Left kidney (tissue), 2 donors: ENCODE data around the gene DOLK. TPM values are rescaled to one million over a fixed set of nuclear protein-coding genes. Genes with fewer than 3 reads are reported as not detected.

Experiments used
- DNase-seq: peaks from one replicate; pipeline ENCODE4 v3.0.0-alpha.2; 2013
- polyA plus RNA-seq: library from polyadenylated mRNA; unstranded; fragments of 120-200 nt; gene quantifications from one replicate; pipeline ENCODE4 v1.2.1, GENCODE V29; 2013; ENCODE audit not compliant: insufficient read length

DOLK gene
- polyA plus RNA-seq, 1 donor: 14.4 TPM

DNA sequence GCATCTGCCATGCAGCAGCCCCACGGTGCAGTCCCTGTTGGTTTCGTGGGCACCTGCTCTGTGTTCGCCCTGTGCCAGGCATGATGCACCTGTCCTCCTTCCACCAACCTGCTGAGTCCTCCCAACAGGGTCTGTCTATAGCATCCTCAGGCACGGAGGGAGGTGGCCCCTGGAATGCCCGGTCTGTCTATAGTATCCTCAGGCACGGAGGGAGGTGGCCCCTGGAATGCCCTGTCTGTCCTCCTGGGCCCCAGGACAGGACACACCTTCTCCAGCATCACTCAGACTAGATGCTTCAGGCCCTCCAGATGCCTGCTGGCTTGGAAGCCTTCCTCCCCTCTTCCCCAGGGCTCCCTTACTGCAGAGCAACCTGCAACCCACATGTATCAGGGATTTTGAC is 36.5 kb downstream of the DOLK start:
- DNase-seq: no peak

DNA sequence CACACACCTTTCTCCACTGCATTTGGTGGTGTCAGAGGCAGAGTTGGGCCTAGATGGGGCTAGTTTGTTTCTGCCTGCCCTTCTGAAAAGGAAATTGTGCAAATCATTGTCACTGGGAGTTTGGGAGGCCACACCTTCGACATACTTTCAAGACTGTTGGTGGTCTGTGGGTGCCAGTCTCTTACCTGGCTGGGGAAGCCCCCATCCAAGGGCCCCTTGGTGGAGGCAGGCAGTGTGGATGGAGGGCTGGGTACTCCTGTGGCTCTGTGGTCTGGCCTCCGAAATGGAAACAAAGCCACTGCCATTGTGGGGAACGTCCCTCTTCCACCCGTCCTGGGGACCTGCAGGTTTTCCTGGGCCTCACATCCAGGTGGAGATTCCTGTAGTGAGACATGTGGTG is 37.5 kb downstream of the DOLK start:
- DNase-seq: no peak

DNA sequence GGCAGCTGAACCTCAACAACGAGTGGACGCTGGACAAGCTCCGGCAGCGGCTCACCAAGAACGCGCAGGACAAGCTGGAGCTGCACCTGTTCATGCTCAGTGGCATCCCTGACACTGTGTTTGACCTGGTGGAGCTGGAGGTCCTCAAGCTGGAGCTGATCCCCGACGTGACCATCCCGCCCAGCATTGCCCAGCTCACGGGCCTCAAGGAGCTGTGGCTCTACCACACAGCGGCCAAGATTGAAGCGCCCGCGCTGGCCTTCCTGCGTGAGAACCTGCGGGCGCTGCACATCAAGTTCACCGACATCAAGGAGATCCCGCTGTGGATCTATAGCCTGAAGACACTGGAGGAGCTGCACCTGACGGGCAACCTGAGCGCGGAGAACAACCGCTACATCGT is 39.0 kb downstream of the DOLK start:
- no peak for DNase-seq

DNA sequence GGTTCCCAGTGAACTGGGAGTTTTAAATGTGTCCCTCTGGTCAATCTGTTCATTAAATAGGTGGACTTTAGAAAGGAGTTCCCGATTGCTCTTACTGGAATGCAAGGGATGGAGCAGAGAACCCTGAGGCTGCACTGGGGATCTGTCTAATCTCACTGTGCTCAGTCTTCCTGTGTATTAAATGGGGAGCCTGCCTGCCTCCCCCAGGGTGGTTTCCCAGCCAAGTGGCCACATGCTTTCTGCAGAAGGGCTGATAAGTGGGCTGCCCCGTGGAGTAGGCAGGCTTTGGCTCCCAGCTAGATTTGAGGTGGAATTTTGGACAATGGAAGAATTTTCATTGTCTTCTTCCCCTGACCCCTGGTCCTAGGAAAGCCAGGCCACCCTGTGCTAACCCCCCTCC is 40.7 kb downstream of the DOLK start:
- no peak for DNase-seq

DNA sequence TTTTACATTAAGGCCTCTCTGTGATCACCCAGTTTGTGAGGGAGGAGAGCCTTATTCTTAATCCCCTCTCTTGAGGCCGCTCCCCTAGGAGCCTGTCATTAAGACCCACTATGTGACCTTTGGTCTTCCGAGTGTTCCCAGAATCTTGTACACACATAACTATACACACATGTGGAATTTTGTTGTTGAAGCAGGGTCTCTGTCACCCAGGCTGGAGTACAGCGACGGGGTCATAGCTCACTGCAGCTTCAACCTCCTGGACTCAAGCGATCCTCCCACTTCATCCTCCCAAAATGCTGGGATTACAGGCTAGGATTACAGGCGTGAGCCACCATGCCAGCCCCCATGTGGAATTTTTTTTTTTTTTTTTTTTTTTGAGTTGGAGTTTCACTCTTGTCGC is 41.4 kb downstream of the DOLK start:
- DNase-seq: no peak

DNA sequence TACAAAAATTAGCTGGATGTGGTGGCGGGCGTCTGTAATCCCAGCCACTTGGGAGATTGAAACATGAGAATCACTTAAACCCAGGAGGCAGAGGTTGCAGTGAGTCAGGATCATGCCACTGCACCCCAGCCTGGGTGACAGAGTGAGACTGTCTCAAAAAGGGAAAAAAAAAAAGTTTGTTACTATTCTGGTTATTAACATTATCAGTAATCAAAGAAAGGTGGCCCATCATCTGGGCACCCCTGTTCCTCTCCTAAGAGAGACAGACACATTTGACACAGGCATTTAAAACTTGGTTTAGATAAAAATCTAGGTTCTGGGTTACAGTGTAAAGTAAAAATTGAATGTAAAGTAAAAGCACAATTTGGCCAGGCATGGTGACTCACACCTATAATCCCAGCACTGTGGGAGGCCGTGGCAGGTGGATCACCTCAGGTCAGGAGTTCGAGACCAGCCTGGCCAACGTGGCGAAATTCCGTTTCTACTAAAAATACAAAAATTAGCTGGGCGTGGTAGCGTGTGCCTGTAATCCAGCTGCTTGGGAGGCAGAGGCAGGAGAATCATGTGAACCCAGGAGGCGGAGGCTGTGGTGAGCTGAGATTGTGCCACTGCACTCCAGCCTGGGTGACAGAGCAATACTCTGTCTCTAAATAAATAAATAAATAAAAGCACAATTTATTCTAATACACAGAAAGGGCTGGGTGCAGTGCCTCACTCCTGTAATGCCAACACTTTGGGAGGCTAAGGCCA is 43.4 kb downstream of the DOLK start:
- no peak for DNase-seq

DNA sequence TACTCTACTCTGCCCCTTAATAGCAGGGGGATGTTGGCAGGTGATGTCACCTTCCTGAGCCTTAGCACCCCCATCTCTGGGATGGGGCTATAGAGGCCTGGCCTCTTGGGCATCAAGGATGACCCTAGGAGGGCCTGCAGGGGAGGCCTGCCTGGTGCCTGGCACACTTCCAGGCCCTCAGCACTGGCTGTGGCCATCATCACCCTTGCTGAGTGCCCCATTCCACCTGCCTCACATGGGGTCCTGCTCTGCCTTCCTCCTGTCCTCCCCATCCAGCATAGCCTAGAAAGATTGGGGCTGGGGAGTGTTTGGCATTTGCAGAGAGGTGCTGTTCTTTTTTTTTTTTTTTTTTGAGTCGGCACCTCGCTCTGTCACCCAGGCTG is 44.3 kb downstream of the DOLK start:
- no peak for DNase-seq

DNA sequence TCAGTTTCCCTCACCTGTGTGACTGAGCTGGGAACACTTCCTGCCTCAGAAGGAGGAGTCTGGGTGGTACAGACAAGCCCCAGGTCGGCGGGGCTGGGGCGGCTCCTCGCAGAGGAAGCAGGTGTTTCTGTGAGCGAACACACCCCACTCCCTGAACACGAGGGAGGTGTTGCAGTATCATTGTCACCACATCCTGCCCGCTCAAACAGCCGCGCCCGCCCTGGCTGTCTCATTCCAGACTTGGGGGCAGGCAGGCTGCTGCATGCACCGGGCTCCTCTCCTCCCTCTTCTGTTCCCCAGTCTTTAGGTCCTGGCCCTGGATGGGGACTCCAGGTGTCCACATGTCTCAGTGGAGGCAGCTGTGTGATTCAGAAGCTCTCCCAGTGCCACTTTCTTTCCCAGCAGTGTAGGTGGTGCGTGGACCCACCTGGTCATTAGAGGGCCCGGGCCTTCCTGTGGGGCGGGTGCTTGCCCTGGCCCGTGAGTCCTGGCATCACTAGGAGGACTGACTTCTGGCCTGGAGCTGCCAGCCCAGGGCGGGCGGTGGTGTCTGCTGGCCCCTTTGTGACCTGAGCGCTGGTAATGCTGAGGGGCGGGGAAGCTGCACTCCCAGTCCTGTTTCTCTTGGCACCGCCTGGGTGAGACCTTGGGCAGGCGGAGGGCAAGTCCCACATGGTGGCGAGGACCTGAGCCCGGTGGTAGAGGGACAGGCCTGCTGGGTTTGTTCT is 44.9 kb downstream of the DOLK start:
- DNase-seq: no peak

DNA sequence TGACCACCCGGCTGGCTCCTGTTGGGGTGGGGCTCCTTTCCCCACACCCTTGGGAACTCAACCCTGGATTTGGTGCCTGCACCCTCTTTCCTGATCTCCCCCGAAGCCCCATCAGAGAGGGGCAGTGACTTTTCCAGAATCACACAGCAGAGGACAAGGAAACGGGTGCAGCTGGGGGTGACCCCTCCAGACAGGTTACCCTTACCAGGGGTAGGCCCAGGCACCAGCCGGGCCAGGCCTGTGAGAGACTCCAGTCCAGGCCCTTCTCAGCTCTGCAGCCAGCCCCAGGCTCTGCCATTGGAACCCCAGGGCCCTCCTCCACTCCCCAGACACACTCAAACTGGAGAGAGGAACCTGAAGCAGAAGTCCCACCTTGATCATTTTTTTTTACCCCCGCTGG is 45.6 kb downstream of the DOLK start:
- DNase-seq: no peak

DNA sequence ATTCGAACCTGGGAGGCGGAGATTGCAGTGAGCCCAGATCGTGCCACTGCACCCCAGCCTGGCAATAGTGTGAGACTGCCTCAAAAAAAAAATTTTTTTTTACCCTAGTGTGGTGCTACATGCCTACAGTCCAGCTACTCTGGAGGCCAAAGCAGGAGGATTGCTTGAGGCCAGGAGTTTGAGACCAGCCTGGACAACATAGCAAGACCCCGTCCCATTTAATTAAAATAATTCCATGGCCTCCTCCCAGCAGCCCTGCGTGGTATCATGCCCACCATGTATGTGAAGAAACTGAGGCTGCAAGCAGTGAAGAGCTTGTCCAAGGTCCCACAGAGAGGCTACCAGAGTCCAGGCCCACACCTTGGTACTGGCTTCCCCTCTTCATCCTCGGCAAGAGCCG is 46.0 kb downstream of the DOLK start:
- no peak for DNase-seq

DNA sequence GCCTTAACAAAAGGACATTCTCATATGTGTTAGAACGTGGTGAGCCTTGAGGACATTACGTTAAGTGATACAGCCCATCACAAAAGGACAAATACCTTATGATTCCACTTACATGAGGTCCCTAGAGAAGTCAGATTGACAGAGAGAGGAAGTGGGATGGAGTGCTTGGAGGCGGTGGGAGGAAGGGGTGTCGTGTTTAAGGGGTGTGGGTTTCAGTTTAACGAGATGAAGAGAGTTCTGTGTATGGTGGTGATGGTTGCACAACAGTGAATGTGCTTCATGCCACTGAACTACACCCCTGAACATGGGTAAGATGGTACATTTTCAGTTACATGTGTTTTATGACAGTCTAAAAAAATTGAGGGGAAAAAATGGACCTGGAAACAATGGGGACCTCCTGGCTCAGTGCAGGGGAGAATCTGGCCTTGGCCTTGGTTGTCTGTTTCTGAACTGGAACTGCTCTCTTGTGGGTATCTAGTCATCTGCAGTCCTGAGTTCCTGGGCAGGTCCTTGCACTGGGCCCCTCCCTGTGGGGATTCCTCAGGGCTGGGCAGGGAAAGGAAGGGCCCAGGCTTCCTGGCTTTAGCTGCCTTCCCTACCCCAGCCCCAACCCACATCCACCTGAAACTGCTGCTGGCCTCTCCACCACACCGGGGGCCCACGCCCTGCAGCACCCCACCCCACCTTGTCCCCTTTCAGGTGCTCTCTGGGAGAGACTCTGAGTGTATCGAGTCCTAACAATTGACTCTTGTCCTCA is 47.7 kb downstream of the DOLK start:
- DNase-seq: no peak

DNA sequence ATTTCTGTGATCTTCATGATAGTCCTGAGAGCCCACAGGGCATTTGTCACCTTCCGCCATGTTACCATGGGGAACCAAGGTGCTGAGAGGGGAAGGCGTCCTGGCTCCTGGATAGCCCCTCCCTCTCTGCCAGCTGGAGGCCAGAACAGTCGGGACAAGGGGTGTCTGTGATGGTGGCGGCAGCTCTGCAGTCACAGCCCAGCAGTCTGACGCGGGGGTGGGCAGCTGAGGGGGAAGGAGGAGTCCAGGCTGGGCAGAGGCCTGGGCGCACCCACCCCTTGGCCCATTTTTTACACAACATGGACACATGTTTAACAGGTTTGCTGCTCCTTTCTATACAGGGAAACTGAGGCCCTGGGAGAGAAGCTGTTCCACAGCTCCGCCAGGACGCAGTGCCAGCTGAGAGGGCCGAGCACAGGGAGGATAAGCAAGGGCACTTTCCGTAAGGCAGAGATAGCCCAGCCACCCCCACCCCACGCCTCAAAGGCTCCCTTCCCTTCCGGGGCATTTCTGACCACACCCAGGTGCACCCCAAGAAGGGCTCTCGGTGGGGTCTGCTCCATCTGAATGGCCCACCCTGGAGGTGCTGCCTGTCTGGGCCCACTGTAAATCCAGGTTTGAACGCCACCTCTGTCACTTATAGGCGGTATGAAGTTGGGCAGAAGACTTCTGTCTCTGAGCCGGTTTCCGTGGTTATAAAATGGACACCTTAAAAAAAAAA is 48.4 kb downstream of the DOLK start:
- no peak for DNase-seq

DNA sequence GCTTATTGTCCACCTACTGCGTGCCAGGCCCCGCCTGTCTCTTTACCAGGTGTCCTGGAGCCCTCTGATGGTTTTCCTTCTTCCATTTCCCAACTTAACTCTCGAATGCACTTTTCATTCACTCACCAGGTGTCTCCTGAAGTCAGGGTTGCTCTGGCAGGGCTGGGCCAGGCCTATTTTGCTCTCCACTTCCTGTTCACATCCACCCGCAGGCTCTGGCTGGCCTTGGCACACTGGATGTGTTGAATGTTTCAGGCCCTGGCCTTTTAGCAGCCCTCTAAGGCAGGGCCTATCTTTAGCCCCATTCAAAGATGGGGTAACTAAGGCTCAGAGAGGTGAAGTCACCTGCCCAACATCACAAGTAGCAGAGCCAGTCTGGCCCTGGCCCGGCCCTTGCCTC is 49.0 kb downstream of the DOLK start:
- DNase-seq: no peak

DNA sequence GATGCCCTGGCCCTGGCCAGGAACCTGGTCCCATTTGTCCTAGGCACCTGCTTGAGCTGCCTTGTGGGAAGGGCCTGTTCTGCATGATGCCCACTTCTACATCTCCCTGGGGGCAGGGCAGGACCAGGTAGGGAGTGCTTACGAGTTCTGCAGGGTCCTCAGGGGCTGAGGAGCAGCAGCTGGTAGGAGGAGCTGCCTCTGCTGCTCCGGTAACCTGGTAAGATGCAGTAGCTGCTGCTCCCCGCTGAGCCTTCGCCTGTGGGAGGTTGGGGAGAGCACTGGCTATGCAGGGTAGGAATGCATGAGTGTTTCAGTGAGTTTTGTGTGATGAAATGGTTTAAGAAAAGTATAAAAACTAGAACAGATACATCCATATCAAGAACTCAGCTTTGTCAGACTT is 51.8 kb downstream of the DOLK start:
- no peak for DNase-seq

Other genes with a start within 250 kb of the DOLK start
- gene PKN3, start 245.1 kb downstream of the DOLK start, polyA plus RNA-seq: 13.4 TPM
- gene ZDHHC12, start 223.5 kb downstream of the DOLK start, polyA plus RNA-seq: 12.5 TPM
- gene ZER1, start 175.7 kb downstream of the DOLK start, polyA plus RNA-seq: 31.3 TPM
- gene TBC1D13, start 160.3 kb downstream of the DOLK start, polyA plus RNA-seq: 39.5 TPM
- 6.7 TPM for gene ENDOG, start 129.1 kb downstream of the DOLK start, polyA plus RNA-seq
- gene SPOUT1, start 117.8 kb downstream of the DOLK start, polyA plus RNA-seq: 35.3 TPM
- 23.0 TPM for gene KYAT1, start 65.7 kb downstream of the DOLK start, polyA plus RNA-seq
- 24.2 TPM for gene LRRC8A, start 65.5 kb downstream of the DOLK start, polyA plus RNA-seq
- gene PHYHD1, start 26.6 kb downstream of the DOLK start, polyA plus RNA-seq: 63.9 TPM
- gene NUP188, start 96 bp upstream of the DOLK start, polyA plus RNA-seq: 53.9 TPM
- gene SH3GLB2, start 80.7 kb upstream of the DOLK start, polyA plus RNA-seq: 111 TPM
- gene MIGA2, start 89.0 kb upstream of the DOLK start, polyA plus RNA-seq: 18.8 TPM
- 20.2 TPM for gene DOLPP1, start 133.5 kb upstream of the DOLK start, polyA plus RNA-seq
- gene CRAT, start 163.2 kb upstream of the DOLK start, polyA plus RNA-seq: 39.2 TPM
- gene PTPA, start 163.8 kb upstream of the DOLK start, polyA plus RNA-seq: 104 TPM
- 6.6 TPM for gene IER5L, start 230.7 kb upstream of the DOLK start, polyA plus RNA-seq